Fibroblast of mammary gland (primary cell): Measurements from ENCODE around the gene PIEZO1.

Experiments
- DNase-seq: peaks from one replicate; pipeline ENCODE4 v3.0.0-alpha.2; 2010; ENCODE audit warnings: low read depth
- H3K4me3 ChIP-seq: 2 replicates; pipeline ENCODE4 v1.5.1; 2011; ENCODE audit warnings: low read depth, mild to moderate bottlenecking, low read length, moderate library complexity; ENCODE audit not compliant: control insufficient read depth
- TF ChIP-seq, protein P1 (sequence below): conservative IDR thresholded peaks from 2 replicates; pipeline ENCODE4 v1.5.1; 2011; ENCODE audit warnings: low read depth, low read length, inconsistent platforms; ENCODE audit not compliant: control insufficient read depth, insufficient read depth

Gene PIEZO1

GRCh38 chr16:88685156-88686061 lies 99.6 kb downstream of the PIEZO1 start:
- H3K4me3 ChIP-seq = peak overlapping the region; percentile 33
- TF ChIP-seq, protein P1, sequence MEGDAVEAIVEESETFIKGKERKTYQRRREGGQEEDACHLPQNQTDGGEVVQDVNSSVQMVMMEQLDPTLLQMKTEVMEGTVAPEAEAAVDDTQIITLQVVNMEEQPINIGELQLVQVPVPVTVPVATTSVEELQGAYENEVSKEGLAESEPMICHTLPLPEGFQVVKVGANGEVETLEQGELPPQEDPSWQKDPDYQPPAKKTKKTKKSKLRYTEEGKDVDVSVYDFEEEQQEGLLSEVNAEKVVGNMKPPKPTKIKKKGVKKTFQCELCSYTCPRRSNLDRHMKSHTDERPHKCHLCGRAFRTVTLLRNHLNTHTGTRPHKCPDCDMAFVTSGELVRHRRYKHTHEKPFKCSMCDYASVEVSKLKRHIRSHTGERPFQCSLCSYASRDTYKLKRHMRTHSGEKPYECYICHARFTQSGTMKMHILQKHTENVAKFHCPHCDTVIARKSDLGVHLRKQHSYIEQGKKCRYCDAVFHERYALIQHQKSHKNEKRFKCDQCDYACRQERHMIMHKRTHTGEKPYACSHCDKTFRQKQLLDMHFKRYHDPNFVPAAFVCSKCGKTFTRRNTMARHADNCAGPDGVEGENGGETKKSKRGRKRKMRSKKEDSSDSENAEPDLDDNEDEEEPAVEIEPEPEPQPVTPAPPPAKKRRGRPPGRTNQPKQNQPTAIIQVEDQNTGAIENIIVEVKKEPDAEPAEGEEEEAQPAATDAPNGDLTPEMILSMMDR = peak; percentile 77
- DNase-seq = peak; percentile 69

DNA sequence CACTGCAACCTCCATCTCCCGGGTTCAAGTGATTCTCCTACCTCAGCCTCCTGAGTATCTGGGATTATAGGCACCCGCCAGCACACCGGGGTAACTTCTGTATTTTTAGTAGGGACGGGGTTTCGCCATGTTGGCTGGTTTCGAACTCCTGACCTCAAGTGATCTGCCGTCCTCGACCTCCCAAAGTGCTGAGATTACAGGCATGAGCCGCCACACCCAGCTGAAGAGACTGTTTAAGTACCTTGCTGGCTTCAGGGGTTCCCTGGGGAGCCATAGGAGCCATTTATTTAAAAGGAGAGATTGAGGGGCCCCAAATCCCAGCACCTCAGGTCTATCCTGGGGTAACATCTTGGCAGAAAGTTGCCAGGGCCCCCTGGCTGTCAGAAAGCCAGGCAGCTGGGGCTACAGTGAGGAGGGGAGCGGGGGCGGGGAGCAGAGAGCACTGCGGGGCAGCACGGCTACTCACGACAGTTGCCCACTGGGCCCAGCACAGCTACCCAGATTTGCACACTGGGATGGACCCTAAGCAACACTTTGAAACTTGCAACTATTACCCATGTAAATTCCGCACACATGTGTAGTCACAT lies 100.4 kb downstream of the PIEZO1 start:
- DNase-seq = no peak
- TF ChIP-seq, protein P1 = no peak
- H3K4me3 ChIP-seq = no peak overlapping the region

DNA sequence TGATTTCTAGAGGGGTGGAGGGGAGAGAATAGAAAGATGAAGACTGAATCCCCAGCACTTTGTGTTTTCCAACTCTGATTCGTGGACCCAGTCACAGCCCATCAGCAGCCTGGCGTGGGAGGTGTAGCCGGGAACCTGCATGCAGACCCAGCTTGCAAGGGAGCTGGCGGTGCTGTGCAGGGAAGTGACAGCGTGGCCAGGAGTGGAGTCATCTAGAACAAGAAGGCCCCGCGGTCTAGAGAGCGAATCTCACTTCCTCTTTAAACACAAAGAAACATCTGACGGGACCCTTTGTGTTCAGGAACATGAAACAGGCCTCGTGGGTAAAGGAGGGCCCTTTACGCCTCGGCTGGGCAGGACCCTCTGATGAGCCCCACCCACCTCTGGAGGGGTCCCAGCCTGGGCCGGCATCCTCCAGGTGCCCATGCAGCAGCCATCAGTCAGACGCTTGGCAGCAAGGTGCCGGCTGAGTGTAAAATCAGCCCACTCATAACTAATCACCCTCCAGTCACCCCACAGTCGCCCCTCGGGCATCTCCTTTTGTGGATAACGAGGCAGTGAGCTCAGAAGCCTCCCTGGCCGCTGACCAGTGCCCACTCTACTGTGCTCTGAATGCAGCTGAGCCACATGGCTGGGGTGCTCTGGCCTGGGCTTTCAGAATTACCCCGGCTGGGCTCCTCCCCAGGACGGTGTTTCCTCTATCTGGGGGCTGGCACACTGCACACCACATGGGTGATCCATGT lies 103.1 kb downstream of the PIEZO1 start:
- TF ChIP-seq, protein P1 = no peak
- H3K4me3 ChIP-seq = no peak overlapping the region
- DNase-seq = no peak

DNA sequence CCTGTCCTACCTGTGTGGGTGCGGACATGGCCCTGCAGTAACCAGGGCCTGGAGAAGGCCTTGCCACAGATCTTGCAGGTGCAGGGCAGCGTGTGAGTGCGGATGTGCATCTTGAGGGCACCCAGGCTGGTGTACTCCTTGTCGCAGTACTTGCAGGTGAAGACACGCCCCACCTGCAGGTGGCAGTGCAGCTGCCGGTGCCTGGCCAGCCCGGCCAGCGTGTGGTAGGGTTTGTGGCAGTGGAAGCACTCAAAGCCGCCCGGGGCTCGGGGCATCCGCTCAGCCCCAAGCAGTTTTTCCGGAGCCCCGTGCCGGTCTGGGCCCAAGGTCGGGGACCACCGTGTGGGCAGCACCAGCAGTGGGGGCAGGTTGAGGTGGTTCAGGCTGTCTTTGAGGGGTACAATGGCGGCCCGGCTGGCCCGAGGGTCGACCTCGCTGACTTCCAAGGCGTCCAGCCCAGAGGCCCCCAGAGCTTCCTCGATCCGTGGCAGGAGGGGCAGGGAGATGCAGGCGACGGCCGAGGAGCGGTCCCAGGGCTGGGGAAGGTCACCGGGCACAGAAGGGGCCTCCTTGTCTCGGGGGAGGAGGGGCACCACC lies 103.8 kb downstream of the PIEZO1 start:
- TF ChIP-seq, protein P1 = peak; percentile 6
- H3K4me3 ChIP-seq = no peak overlapping the region
- DNase-seq = no peak

DNA sequence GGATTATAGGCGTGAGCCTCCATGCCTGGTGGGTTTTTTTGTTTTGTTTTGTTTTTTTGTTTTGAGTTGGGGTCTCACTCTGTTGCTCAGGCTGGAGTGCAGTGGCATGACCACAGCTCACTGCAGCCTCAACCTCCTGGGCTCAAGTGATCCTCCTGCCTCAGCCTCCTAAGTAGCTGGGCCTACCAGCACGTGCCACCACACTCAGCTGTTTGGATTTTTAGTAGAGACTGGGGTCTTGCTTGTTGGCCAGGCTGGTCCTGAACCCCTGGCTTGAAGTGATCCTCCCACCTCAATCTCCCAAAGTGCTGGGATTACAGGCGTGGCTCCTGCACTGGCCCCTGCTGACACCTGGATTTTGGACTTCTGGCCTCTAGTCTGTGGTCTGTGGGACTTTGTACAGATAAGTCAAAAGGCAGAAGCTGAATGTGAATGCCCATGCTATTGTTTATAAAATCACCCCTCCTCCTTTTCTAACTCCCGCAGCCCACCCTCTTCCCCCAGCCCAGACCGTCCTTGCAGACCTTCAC lies 104.4 kb downstream of the PIEZO1 start:
- no peak for DNase-seq
- TF ChIP-seq, protein P1 = no peak
- no peak overlapping the region for H3K4me3 ChIP-seq
